GM12865 (cell line): Measurements from ENCODE around the gene DNAJB6.
"Not testable (repeated sequence)": the region's sequence is repeated elsewhere in the genome, so short reads cannot be mapped to it uniquely, and the experiment has no call there.

Experiments used
- DNase-seq: peaks from one replicate; pipeline ENCODE4 v3.0.0; 2010; ENCODE audit warnings: low read depth
- H3K4me3 ChIP-seq: 2 replicates; pipeline ENCODE4 v1.5.1; 2011; ENCODE audit warnings: mild to moderate bottlenecking, low read depth, low read length, control low read depth
- TF ChIP-seq, protein P1 (sequence below): IDR thresholded peaks from 2 replicates; pipeline ENCODE4 v1.5.1; 2011; ENCODE audit warnings: low read length, control low read depth, low read depth, inconsistent platforms; ENCODE audit not compliant: insufficient read depth; ENCODE audit errors: missing control alignments

The DNAJB6 gene

GRCh38 chr7:157445956-157446295, 109.1 kb downstream of the DNAJB6 start:
- DNase-seq = no peak
- H3K4me3 ChIP-seq = no peak overlapping the region
- TF ChIP-seq, protein P1, sequence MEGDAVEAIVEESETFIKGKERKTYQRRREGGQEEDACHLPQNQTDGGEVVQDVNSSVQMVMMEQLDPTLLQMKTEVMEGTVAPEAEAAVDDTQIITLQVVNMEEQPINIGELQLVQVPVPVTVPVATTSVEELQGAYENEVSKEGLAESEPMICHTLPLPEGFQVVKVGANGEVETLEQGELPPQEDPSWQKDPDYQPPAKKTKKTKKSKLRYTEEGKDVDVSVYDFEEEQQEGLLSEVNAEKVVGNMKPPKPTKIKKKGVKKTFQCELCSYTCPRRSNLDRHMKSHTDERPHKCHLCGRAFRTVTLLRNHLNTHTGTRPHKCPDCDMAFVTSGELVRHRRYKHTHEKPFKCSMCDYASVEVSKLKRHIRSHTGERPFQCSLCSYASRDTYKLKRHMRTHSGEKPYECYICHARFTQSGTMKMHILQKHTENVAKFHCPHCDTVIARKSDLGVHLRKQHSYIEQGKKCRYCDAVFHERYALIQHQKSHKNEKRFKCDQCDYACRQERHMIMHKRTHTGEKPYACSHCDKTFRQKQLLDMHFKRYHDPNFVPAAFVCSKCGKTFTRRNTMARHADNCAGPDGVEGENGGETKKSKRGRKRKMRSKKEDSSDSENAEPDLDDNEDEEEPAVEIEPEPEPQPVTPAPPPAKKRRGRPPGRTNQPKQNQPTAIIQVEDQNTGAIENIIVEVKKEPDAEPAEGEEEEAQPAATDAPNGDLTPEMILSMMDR = no peak

DNA sequence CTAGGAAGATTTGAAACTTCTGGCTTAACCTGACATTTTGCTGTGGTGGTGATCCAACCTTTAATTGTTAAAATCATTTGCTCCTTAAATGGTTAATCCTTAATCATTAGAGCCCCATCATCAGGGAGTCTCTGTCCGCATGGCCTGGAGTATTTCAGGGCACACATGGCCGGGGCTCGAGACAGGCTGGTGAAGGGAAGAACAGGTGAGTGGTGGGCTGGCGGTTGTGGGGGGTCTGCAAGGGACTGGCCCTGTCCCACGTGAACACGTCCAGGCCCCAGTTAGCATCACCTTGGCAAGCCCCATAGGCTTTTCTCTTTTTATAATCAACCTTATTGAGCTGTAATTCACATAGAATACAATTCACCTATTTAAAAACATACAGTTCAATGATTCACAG, 109.5 kb downstream of the DNAJB6 start:
- TF ChIP-seq, protein P1 = no peak
- DNase-seq = no peak
- no peak overlapping the region for H3K4me3 ChIP-seq

DNA sequence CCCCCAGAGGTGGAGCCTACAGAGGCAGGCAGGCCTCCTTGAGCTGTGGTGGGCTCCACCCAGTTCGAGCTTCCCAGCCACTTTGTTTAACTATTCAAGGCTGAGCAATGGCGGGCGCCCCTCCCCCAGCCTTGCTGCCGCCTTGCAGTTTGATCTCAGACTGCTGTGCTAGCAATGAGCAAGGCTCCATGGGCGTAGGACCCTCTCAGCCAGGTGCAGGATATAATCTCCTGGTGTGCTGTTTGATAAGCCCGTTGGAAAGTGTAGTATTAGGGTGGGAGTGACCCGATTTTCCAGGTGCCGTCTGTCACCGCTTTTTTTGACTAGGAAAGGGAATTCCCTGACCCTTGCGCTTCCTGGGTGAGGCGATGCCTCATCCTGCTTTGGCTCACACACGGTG, 117.2 kb downstream of the DNAJB6 start:
- H3K4me3 ChIP-seq, DNase-seq: not testable (repeated sequence)

DNA sequence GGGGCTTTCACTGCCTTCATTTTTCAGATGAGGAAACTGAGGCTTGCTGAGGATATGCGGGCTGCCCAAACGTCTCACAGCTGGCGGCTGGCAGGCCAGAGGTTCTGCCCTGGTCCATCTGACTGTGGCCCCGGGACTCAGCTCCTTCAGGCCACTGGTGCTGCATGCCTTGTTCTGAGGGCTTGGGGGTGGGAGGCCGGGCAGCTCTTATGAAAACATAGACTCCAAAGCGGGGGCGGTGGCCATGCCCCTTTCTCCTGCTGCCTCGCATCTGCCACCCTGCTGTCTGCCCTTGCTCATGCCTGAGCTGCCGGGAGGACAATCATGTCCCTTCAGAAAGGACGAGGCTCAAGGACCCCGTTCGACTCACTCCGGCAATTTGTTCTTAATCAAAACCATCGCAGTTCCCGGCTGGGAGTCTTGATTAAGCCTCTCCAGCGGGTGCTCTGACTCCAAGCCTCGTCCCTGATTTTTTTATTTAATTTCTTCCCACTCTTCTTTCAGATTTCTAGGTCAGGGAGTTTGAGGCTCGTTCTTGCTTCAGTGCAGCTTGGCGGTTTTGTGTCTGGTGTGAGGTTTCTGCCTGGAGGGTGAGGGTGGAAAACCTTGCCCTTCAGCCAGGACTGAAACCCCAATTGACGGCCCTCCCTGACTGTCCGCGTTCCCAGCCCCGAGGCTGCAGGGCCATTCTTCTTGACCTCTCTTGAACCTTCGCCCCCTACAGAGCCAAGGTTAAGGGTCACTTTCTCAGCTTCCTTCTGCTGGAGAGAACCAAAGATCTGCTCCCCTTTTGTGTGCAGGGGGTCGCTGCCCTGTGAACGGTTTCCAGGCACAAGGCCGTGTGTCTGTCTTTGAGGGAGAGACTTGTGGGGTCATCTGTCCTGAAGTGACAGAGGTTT, 120.8 kb downstream of the DNAJB6 start:
- TF ChIP-seq, protein P1 = no peak
- no peak overlapping the region for H3K4me3 ChIP-seq

DNA sequence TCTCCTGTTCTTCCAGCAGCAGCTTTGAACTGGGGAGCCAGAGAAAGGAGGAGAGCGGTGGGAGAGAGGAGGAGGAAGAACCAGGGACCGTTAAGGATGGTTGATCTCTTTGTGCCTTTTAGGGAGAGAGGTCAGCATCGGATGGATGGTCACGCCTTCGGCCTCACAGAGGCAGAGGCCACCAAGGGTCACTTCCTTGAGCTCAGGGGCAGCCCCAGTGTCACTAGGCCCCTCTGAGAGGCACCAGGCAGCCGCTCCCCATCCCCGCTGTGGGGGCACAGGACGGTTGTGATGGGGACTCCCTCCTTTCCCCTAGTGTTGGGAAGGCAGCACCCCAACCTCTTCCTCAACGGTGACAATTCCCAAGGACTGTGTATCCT, 121.4 kb downstream of the DNAJB6 start:
- no peak for DNase-seq
- H3K4me3 ChIP-seq = no peak overlapping the region
- TF ChIP-seq, protein P1 = no peak

More for the DNA sequence above, 120.8 kb downstream of the DNAJB6 start:
- DNase-seq = no peak

- TF ChIP-seq, protein P1 = no peak
- no peak for DNase-seq
- no peak overlapping the region for H3K4me3 ChIP-seq
These were observed 123.2 kb downstream of the DNAJB6 start for GRCh38 chr7:157459966-157460365.

- TF ChIP-seq, protein P1 = no peak
- no peak for DNase-seq
- no peak overlapping the region for H3K4me3 ChIP-seq
These were observed 123.9 kb downstream of the DNAJB6 start for GRCh38 chr7:157460721-157461120.
